ENCODE measurements around the gene ARHGDIG. TPM values are rescaled to one million over a fixed set of nuclear protein-coding genes. Genes with fewer than 3 reads are reported as not detected.
"Not testable (repeated sequence)": the region's sequence is repeated elsewhere in the genome, so short reads cannot be mapped to it uniquely, and the experiment has no call there.

ARHGDIG gene
- total and polyA plus RNA-seq, 12 donors = 0.23 to 3.5 (median 0.88) TPM; not detected in 3

GRCh38 chr16:324201-324450, 43.7 kb downstream of the ARHGDIG start:
- 87 to 93% (median 90%) methylated on average over 13 to 17 of the region's 17 CpGs for WGBS, 4 donors
- H3K27ac ChIP-seq = no peak overlapping the region
- TF ChIP-seq POLR2A (IDR thresholded peaks at IDR 0.05) (no peak), CTCF (IDR thresholded peaks at IDR 0.05) (no peak)
- no peak for DNase-seq
- H3K4me3 ChIP-seq = no peak overlapping the region
- intact Hi-C loops (cut with DNase I) = no loop called here
- peaks cover 14 to 16% of the 10 kb centered on the region in 2 donors for H3K4me1 ChIP-seq (replicated peaks in 1 of 2)
- H3K9me3 ChIP-seq (replicated peaks in 1 of 3) = no peaks in the 10 kb centered on the region
- no peaks in the 10 kb centered on the region for H3K27me3 ChIP-seq
- H3K36me3 ChIP-seq (replicated peaks in 1 of 2) = no peaks in the 10 kb centered on the region

- Histone ChIP-seq H3K27ac (no peak overlapping the region), H3K27me3 (no peaks in the 10 kb centered on the region), H3K9me3 (replicated peaks in 1 of 3) (no peaks in the 10 kb centered on the region), H3K36me3 (replicated peaks in 1 of 2) (no peaks in the 10 kb centered on the region), H3K4me3 (no peak overlapping the region), H3K4me1 (replicated peaks in 1 of 2) (peaks cover 14 to 16% of the 10 kb centered on the region in 2 donors)
- TF ChIP-seq CTCF (IDR thresholded peaks at IDR 0.05) (no peak), POLR2A (IDR thresholded peaks at IDR 0.05) (no peak)
- 72 to 84% (median 79%) methylated on average over 38 to 55 of the region's 55 CpGs for WGBS, 4 donors
- no peak for DNase-seq
- intact Hi-C loops (cut with DNase I) = no loop called here
These were observed 44.3 kb downstream of the ARHGDIG start for GRCh38 chr16:324451-325334.

GRCh38 chr16:325375-326145, 45.2 kb downstream of the ARHGDIG start:
- no peak overlapping the region for H3K4me3 ChIP-seq
- WGBS, 4 donors = 87 to 91% (median 89%) methylated on average over 18 to 28 of the region's 28 CpGs
- TF ChIP-seq CTCF (IDR thresholded peaks at IDR 0.05) (no peak), POLR2A (IDR thresholded peaks at IDR 0.05) (no peak)

GRCh38 chr16:330741-331140, 50.4 kb downstream of the ARHGDIG start:
- Histone ChIP-seq H3K27ac (no peak overlapping the region), H3K27me3 (no peaks in the 10 kb centered on the region), H3K4me3 (no peak overlapping the region), H3K9me3 (replicated peaks in 1 of 3) (no peaks in the 10 kb centered on the region), H3K4me1 (replicated peaks in 1 of 2) (peaks cover 14 to 29% of the 10 kb centered on the region in 2 donors), H3K36me3 (replicated peaks in 1 of 2) (no peaks in the 10 kb centered on the region)
- no peak for DNase-seq
- WGBS, 4 donors = 61 to 74% (median 67%) methylated on average over 2 of the region's 2 CpGs; no CpG with 5 or more reads in 1 of the 4 donors
- intact Hi-C loops (cut with DNase I) = no loop called here
- TF ChIP-seq POLR2A (IDR thresholded peaks at IDR 0.05) (no peak), CTCF (IDR thresholded peaks at IDR 0.05) (no peak)

More at GRCh38 chr16:325375-326145, 45.2 kb downstream of the ARHGDIG start:
- no peak for DNase-seq
- Histone ChIP-seq H3K27me3 (no peaks in the 10 kb centered on the region), H3K4me1 (replicated peaks in 1 of 2) (peaks cover 14 to 16% of the 10 kb centered on the region in 2 donors), H3K36me3 (replicated peaks in 1 of 2) (no peaks in the 10 kb centered on the region), H3K9me3 (replicated peaks in 1 of 3) (no peaks in the 10 kb centered on the region), H3K27ac (no peak overlapping the region)
- intact Hi-C loops (cut with DNase I) = no loop called here

GRCh38 chr16:331181-331814, 50.9 kb downstream of the ARHGDIG start:
- WGBS, 4 donors = 69 to 73% (median 71%) methylated on average over 6 of the region's 6 CpGs
- H3K4me3 ChIP-seq; H3K27ac ChIP-seq; H3K36me3 ChIP-seq (replicated peaks in 1 of 2); intact Hi-C loops (cut with DNase I); H3K9me3 ChIP-seq (replicated peaks in 1 of 3); H3K27me3 ChIP-seq: not testable (repeated sequence)
- peaks cover 14 to 29% of the 10 kb centered on the region in 2 donors for H3K4me1 ChIP-seq (replicated peaks in 1 of 2)
- peak in 1 of 7 donors; percentile 41 for DNase-seq
